Cardiac muscle cell (in vitro differentiated cells and primary cell): ENCODE results near the gene FAM3A. TPM values are rescaled to one million over a fixed set of nuclear protein-coding genes. Genes with fewer than 3 reads are reported as not detected.

ENCODE experiments used
- DNase-seq, 2 donors: peaks; one replicate each; pipeline versions ENCODE4 v3.0.0 to v3.0.0-alpha.2; 2010 to 2017; ENCODE audit warnings: low read depth in 1 of 2, low spot score in 1 of 2
- H3K27ac ChIP-seq: fragments of 200-600 bp; sonication (generic); 2 replicates; pipeline ENCODE4 v1.5.1; 2016
- H3K27me3 ChIP-seq: fragments of 200-600 bp; sonication (generic); 2 replicates; pipeline ENCODE4 v1.6.0; 2016; ENCODE audit warnings: control low read depth
- H3K36me3 ChIP-seq: fragments of 200-600 bp; sonication (generic); 2 replicates; pipeline ENCODE4 v1.5.1; 2016; ENCODE audit warnings: control low read depth
- H3K4me1 ChIP-seq: fragments of 200-600 bp; sonication (generic); 2 replicates; pipeline ENCODE4 v1.8.1; 2017; ENCODE audit warnings: low read depth, mild to moderate bottlenecking, mixed run types
- H3K4me3 ChIP-seq: fragments of 200-600 bp; sonication (generic); 2 replicates; pipeline ENCODE4 v1.5.1; 2016; ENCODE audit warnings: mild to moderate bottlenecking
- H3K9me3 ChIP-seq: fragments of 200-600 bp; sonication (generic); 2 replicates; pipeline ENCODE4 v1.5.1; 2017; ENCODE audit warnings: low read depth, mild to moderate bottlenecking, control low read depth
- CTCF ChIP-seq: IDR thresholded peaks from 2 replicates; pipeline ENCODE4 v1.5.1; 2012; ENCODE audit warnings: low read depth, mild to moderate bottlenecking, low read length
- polyA plus RNA-seq: library from polyadenylated mRNA; unstranded; fragments of >200 nt; fragmentation: Nextera tagmentation; extraction: Ambion mirVana; gene quantifications from 2 replicates; pipeline ENCODE4 v1.2.1, GENCODE V29; 2016
- total RNA-seq: library from RNA; depleted of rRNA; stranded (reverse); fragments of >200 nt; gene quantifications from 2 replicates; pipeline ENCODE4 v1.2.3, GENCODE V29; 2016

FAM3A gene
- total and polyA plus RNA-seq, 2 experiments from 2014 or later = 112 to 140 TPM

GRCh38 chrX:154459832-154460231 is 56.2 kb downstream of the FAM3A start:
- TF ChIP-seq CTCF = no peak
- Histone ChIP-seq H3K27ac (no peak overlapping the region), H3K36me3 (no peaks in the 10 kb centered on the region), H3K9me3 (no peaks in the 10 kb centered on the region), H3K4me1 (no peaks in the 10 kb centered on the region), H3K4me3 (no peak overlapping the region), H3K27me3 (no peaks in the 10 kb centered on the region)
- DNase-seq = no peak

- TF ChIP-seq CTCF = no peak
These were observed 56.9 kb downstream of the FAM3A start for GRCh38 chrX:154458954-154459778.

GRCh38 chrX:154458116-154458953 is 57.7 kb downstream of the FAM3A start, which contains the start of gene PLXNA3:
TSS of gene PLXNA3 (plus strand) at chrX:154458281. CDS start at chrX:154460184, 1,903 bp downstream.
- Histone ChIP-seq H3K4me3 (peak within 1 kb of the TSS; percentile 84), H3K27ac (peak within 1 kb of the TSS; percentile 77), H3K9me3 (no peaks in the 10 kb centered on the region), H3K36me3 (no peaks in the 10 kb centered on the region), H3K4me1 (no peaks in the 10 kb centered on the region), H3K27me3 (no peaks in the 10 kb centered on the region)
- DNase-seq = peak; percentile 50 to 65
- TF ChIP-seq CTCF = no peak

More at GRCh38 chrX:154458954-154459778, 56.9 kb downstream of the FAM3A start:
- H3K36me3 ChIP-seq = no peaks in the 10 kb centered on the region
- no peak overlapping the region for H3K27ac ChIP-seq
- no peaks in the 10 kb centered on the region for H3K4me1 ChIP-seq
- peak overlapping the region; percentile 84 for H3K4me3 ChIP-seq
- no peaks in the 10 kb centered on the region for H3K9me3 ChIP-seq
- DNase-seq = peak in 1 of 2 donors; percentile 9
- no peaks in the 10 kb centered on the region for H3K27me3 ChIP-seq

DNA sequence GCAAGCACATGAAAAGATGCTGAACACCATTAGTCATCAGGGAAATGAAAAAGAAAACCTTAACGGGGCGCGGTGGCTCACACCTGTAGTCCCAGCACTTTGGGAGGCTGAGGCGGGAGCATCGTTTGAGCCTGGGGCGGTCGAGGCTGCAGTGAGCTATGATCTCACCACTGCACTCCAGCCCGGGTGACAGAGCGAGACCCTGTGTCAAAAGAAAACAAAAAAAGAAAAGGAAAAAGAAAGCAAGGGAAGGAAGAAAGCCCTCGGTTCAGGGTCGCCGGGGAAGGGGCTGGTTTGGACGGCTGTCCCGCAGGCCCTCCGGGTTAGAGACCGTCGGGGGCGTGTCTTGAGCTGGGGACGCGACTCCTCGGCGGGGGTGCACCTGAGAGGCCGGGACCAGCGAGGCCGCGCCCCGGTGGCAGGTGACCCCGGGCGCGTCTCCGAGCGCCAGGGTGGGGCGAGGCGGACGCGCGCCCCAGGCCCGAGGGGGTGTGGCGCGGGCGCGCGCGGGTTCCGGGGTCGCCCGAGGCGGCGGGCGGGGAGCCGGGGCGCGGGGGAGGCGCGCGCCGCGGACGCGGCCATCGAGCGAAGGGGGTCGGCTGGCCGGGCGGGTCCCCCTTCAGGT is 58.4 kb downstream of the FAM3A start:
- H3K27ac ChIP-seq = peak overlapping the region; percentile 77
- H3K4me3 ChIP-seq = peak overlapping the region; percentile 84
- TF ChIP-seq CTCF = no peak
- H3K27me3 ChIP-seq = no peaks in the 10 kb centered on the region
- H3K36me3 ChIP-seq = no peaks in the 10 kb centered on the region
- DNase-seq = peak in 1 of 2 donors; percentile 50
- no peaks in the 10 kb centered on the region for H3K4me1 ChIP-seq
- H3K9me3 ChIP-seq = no peaks in the 10 kb centered on the region

Other genes with a start within 250 kb of the FAM3A start
- gene TEX28, start 221.1 kb downstream of the FAM3A start, total RNA-seq = not detected in 2 replicates
- gene TEX28, start 221.1 kb downstream of the FAM3A start, polyA plus RNA-seq = not detected in 2 replicates
- gene TKTL1, start 220.4 kb downstream of the FAM3A start, total RNA-seq = not detected in 2 replicates
- gene TKTL1, start 220.4 kb downstream of the FAM3A start, polyA plus RNA-seq = not detected in 2 replicates
- 405 and 447 TPM in 2 replicates for gene FLNA, start 141.6 kb downstream of the FAM3A start, total RNA-seq
- gene FLNA, start 141.6 kb downstream of the FAM3A start, polyA plus RNA-seq = 250 and 341 TPM in 2 replicates
- gene EMD, start 136.9 kb downstream of the FAM3A start, total RNA-seq = 56.9 and 66.2 TPM in 2 replicates
- gene EMD, start 136.9 kb downstream of the FAM3A start, polyA plus RNA-seq = 77.7 and 91.2 TPM in 2 replicates
- 2,299 and 4,006 TPM in 2 replicates for gene RPL10, start 117.9 kb downstream of the FAM3A start, total RNA-seq
- 1,000 and 1,150 TPM in 2 replicates for gene RPL10, start 117.9 kb downstream of the FAM3A start, polyA plus RNA-seq
- gene DNASE1L1, start 107.0 kb downstream of the FAM3A start, total RNA-seq = 34.3 and 40.4 TPM in 2 replicates
- 24.8 and 26.1 TPM in 2 replicates for gene DNASE1L1, start 107.0 kb downstream of the FAM3A start, polyA plus RNA-seq
- 37.4 and 52.1 TPM in 2 replicates for gene TAFAZZIN, start 104.7 kb downstream of the FAM3A start, total RNA-seq
- gene TAFAZZIN, start 104.7 kb downstream of the FAM3A start, polyA plus RNA-seq = 59.7 and 65.0 TPM in 2 replicates
- gene ATP6AP1, start 87.6 kb downstream of the FAM3A start, total RNA-seq = 52.4 and 71.8 TPM in 2 replicates
- 132 and 155 TPM in 2 replicates for gene ATP6AP1, start 87.6 kb downstream of the FAM3A start, polyA plus RNA-seq
- 159 and 190 TPM in 2 replicates for gene GDI1, start 79.1 kb downstream of the FAM3A start, total RNA-seq
- 131 and 144 TPM in 2 replicates for gene GDI1, start 79.1 kb downstream of the FAM3A start, polyA plus RNA-seq
- 81.8 and 86.1 TPM in 2 replicates for gene FAM50A, start 72.1 kb downstream of the FAM3A start, total RNA-seq
- gene FAM50A, start 72.1 kb downstream of the FAM3A start, polyA plus RNA-seq = 133 and 147 TPM in 2 replicates
- gene PLXNA3, start 58.0 kb downstream of the FAM3A start, total RNA-seq = 13.6 and 13.7 TPM in 2 replicates
- gene PLXNA3, start 58.0 kb downstream of the FAM3A start, polyA plus RNA-seq = 23.3 and 27.4 TPM in 2 replicates
- gene LAGE3, start 37.0 kb downstream of the FAM3A start, total RNA-seq = 71.2 and 82.7 TPM in 2 replicates
- gene LAGE3, start 37.0 kb downstream of the FAM3A start, polyA plus RNA-seq = 63.5 and 71.4 TPM in 2 replicates
- gene UBL4A, start 29.6 kb downstream of the FAM3A start, total RNA-seq = 65.2 and 103 TPM in 2 replicates
- 53.4 and 60.7 TPM in 2 replicates for gene UBL4A, start 29.6 kb downstream of the FAM3A start, polyA plus RNA-seq
- gene SLC10A3, start 25.6 kb downstream of the FAM3A start, total RNA-seq = 31.1 and 47.3 TPM in 2 replicates
- gene SLC10A3, start 25.6 kb downstream of the FAM3A start, polyA plus RNA-seq = 25.9 and 29.9 TPM in 2 replicates
- gene G6PD, start 30.6 kb upstream of the FAM3A start, total RNA-seq = 30.7 and 36.0 TPM in 2 replicates
- gene G6PD, start 30.6 kb upstream of the FAM3A start, polyA plus RNA-seq = 7.7 and 9.9 TPM in 2 replicates
- gene IKBKG, start 31.4 kb upstream of the FAM3A start, total RNA-seq = 15.1 and 18.7 TPM in 2 replicates
- 13.6 and 23.5 TPM in 2 replicates for gene IKBKG, start 31.4 kb upstream of the FAM3A start, polyA plus RNA-seq
- gene CTAG1A, start 68.9 kb upstream of the FAM3A start, total RNA-seq = not detected in 2 replicates
- gene CTAG1A, start 68.9 kb upstream of the FAM3A start, polyA plus RNA-seq = not detected in 2 replicates
- gene CTAG1B, start 103.0 kb upstream of the FAM3A start, total RNA-seq = not detected in 2 replicates
- not detected in 2 replicates for gene CTAG1B, start 103.0 kb upstream of the FAM3A start, polyA plus RNA-seq
- gene CTAG2, start 137.3 kb upstream of the FAM3A start, total RNA-seq = not detected in 2 replicates
- not detected in 2 replicates for gene CTAG2, start 137.3 kb upstream of the FAM3A start, polyA plus RNA-seq
- gene GAB3, start 234.8 kb upstream of the FAM3A start, total RNA-seq = 0.45 and 0.60 TPM in 2 replicates
- gene GAB3, start 234.8 kb upstream of the FAM3A start, polyA plus RNA-seq = 0.17 TPM in 1 of 2 replicates, not detected in the other
- 15.1 and 30.9 TPM in 2 replicates for gene DKC1, start 246.6 kb upstream of the FAM3A start, total RNA-seq
- 22.8 and 36.0 TPM in 2 replicates for gene DKC1, start 246.6 kb upstream of the FAM3A start, polyA plus RNA-seq